ENCODE measurements around the gene RAB44. TPM values are rescaled to one million over a fixed set of nuclear protein-coding genes. Genes with fewer than 3 reads are reported as not detected.

RAB44 gene
- total RNA-seq, 5 donors from 2014 or later (not counting 1 experiment from before 2014, with no cell fraction given) = 0.06 to 0.35 (median 0.09) TPM; not detected in 1

GRCh38 chr6:36691011-36691410 is 6.6 kb upstream of the RAB44 start:
- Mint-ChIP-seq H3K27me3 (no peaks in the 10 kb centered on the region), H3K36me3 (peaks cover 8% of the 10 kb centered on the region), H3K4me1 (peaks cover 7 to 32% (median 19%) of the 10 kb centered on the region in 3 donors), H3K27ac (peak overlapping the region in 1 of 2 donors; percentile 68), H3K9me3 (no peaks in the 10 kb centered on the region), H3K4me3 (no peak overlapping the region)
- no peaks in the 10 kb centered on the region for H3K9me3 ChIP-seq
- WGBS (ENCODE audit: insufficient coverage) = 80% methylated on average over 1 of the region's 4 CpGs
- no peak overlapping the region for H3K4me3 ChIP-seq (ENCODE audit: control insufficient read depth in 1 of 2, extremely low read depth in 1 of 2, low read length in 1 of 2)
- peaks cover 4 to 24% of the 10 kb centered on the region in 2 experiments for H3K4me1 ChIP-seq (ENCODE audit: control insufficient read depth in 1 of 2, extremely low read depth in 1 of 2, insufficient read depth in 2 of 2, low read length in 2 of 2)
- DNase-seq = no peak
- H3K36me3 ChIP-seq (ENCODE audit: control insufficient read depth in 2 of 2, extremely low read depth in 1 of 2, insufficient read depth in 1 of 2, low read length in 1 of 2) = no peaks in the 10 kb centered on the region
- peaks cover 0 to 6% of the 10 kb centered on the region in 2 experiments for H3K27me3 ChIP-seq (replicated peaks in 1 of 2; ENCODE audit: control insufficient read depth in 2 of 2, extremely low read depth in 1 of 2, insufficient read depth in 2 of 2, low read length in 1 of 2)
- ChIA-PET CTCF (no interaction called here), POLR2A (interaction anchor here (0.5 to 0.7 kb wide), 2 partner anchors 31 to 145 kb away, joined by 3 to 4 read pairs; no protein-coding TSS in a partner anchor)
- ATAC-seq (replicated peaks in 1 of 4) = peak in 1 of 4 experiments; percentile 29
- H3K27ac ChIP-seq (ENCODE audit: low read length) = peak overlapping the region; percentile 49

DNA sequence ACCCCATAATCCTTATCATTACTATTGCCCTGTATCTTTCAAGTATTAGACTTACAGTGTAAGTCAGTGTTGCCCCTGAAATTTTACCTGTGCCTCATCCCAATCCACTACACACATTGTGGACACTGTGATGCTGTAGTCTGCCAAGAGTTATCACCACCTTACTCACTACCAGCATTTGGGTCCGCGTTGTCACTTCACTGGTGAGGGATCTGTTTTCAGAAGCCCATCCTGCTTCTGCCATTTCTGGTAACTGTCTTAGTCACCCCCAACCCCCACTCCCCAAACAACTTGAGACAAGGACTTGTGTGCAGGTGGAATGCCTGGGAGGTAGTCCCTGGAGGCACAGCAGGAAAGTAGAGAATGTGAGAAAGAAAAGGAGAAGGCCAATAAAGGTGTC is 6.0 kb upstream of the RAB44 start:
- ATAC-seq (replicated peaks in 1 of 4) = no peak
- CTCF ChIA-PET = interaction anchor here in 1 of 2 donors (0.5 kb wide), 1 partner anchor 93 kb away, joined by 3 read pairs; no protein-coding TSS in a partner anchor
- POLR2A ChIA-PET = no interaction called here
- Mint-ChIP-seq H3K9me3 (no peaks in the 10 kb centered on the region), H3K27me3 (no peaks in the 10 kb centered on the region), H3K4me3 (no peak overlapping the region), H3K27ac (peak overlapping the region in 1 of 2 donors; percentile 68), H3K4me1 (peaks cover 7 to 32% (median 19%) of the 10 kb centered on the region in 3 donors), H3K36me3 (peaks cover 6% of the 10 kb centered on the region)
- peaks cover 4 to 19% of the 10 kb centered on the region in 2 experiments for H3K4me1 ChIP-seq (ENCODE audit: control insufficient read depth in 1 of 2, extremely low read depth in 1 of 2, insufficient read depth in 2 of 2, low read length in 2 of 2)
- no peak overlapping the region for H3K4me3 ChIP-seq (ENCODE audit: control insufficient read depth in 1 of 2, extremely low read depth in 1 of 2, low read length in 1 of 2)
- 100% methylated on average over 2 of the region's 2 CpGs for WGBS (ENCODE audit: insufficient coverage)
- DNase-seq = no peak
- H3K9me3 ChIP-seq = no peaks in the 10 kb centered on the region
- H3K27me3 ChIP-seq (replicated peaks in 1 of 2; ENCODE audit: control insufficient read depth in 2 of 2, extremely low read depth in 1 of 2, insufficient read depth in 2 of 2, low read length in 1 of 2) = no peaks in the 10 kb centered on the region
- H3K36me3 ChIP-seq (ENCODE audit: control insufficient read depth in 2 of 2, extremely low read depth in 1 of 2, insufficient read depth in 1 of 2, low read length in 1 of 2) = no peaks in the 10 kb centered on the region
- H3K27ac ChIP-seq (ENCODE audit: low read length) = peak overlapping the region; percentile 49

- no peaks in the 10 kb centered on the region for H3K9me3 ChIP-seq
- H3K4me3 Mint-ChIP-seq = no peak overlapping the region
- ChIA-PET POLR2A (no interaction called here), CTCF (interaction anchor here (0.5 to 1.2 kb wide), 4 partner anchors 30 to 95 kb away, joined by 3 to 5 read pairs (median 3); no protein-coding TSS in a partner anchor)
- H3K27me3 ChIP-seq (replicated peaks in 1 of 2; ENCODE audit: control insufficient read depth in 2 of 2, extremely low read depth in 1 of 2, insufficient read depth in 2 of 2, low read length in 1 of 2) = no peaks in the 10 kb centered on the region
- no peaks in the 10 kb centered on the region for H3K36me3 ChIP-seq (ENCODE audit: control insufficient read depth in 2 of 2, extremely low read depth in 1 of 2, insufficient read depth in 1 of 2, low read length in 1 of 2)
- no peaks in the 10 kb centered on the region for H3K27me3 Mint-ChIP-seq
- ATAC-seq (replicated peaks in 1 of 4) = peak; percentile 60 to 86 (median 80)
- 6% methylated on average over 3 of the region's 3 CpGs for WGBS (ENCODE audit: insufficient coverage)
- H3K4me3 ChIP-seq (ENCODE audit: control insufficient read depth in 1 of 2, extremely low read depth in 1 of 2, low read length in 1 of 2) = no peak overlapping the region
- peaks cover 7 to 36% (median 19%) of the 10 kb centered on the region in 3 donors for H3K4me1 Mint-ChIP-seq
- no peaks in the 10 kb centered on the region for H3K36me3 Mint-ChIP-seq
- H3K27ac Mint-ChIP-seq = peak overlapping the region; percentile 54 to 80
- peaks cover 4 to 19% of the 10 kb centered on the region in 2 experiments for H3K4me1 ChIP-seq (ENCODE audit: control insufficient read depth in 1 of 2, extremely low read depth in 1 of 2, insufficient read depth in 2 of 2, low read length in 2 of 2)
- no peaks in the 10 kb centered on the region for H3K9me3 Mint-ChIP-seq
- peak in 10 of 35 experiments; percentile 12 to 54 (median 19) for DNase-seq
- H3K27ac ChIP-seq (ENCODE audit: low read length) = peak overlapping the region; percentile 49
These were observed 5.4 kb upstream of the RAB44 start for GRCh38 chr6:36692220-36692619.

DNA sequence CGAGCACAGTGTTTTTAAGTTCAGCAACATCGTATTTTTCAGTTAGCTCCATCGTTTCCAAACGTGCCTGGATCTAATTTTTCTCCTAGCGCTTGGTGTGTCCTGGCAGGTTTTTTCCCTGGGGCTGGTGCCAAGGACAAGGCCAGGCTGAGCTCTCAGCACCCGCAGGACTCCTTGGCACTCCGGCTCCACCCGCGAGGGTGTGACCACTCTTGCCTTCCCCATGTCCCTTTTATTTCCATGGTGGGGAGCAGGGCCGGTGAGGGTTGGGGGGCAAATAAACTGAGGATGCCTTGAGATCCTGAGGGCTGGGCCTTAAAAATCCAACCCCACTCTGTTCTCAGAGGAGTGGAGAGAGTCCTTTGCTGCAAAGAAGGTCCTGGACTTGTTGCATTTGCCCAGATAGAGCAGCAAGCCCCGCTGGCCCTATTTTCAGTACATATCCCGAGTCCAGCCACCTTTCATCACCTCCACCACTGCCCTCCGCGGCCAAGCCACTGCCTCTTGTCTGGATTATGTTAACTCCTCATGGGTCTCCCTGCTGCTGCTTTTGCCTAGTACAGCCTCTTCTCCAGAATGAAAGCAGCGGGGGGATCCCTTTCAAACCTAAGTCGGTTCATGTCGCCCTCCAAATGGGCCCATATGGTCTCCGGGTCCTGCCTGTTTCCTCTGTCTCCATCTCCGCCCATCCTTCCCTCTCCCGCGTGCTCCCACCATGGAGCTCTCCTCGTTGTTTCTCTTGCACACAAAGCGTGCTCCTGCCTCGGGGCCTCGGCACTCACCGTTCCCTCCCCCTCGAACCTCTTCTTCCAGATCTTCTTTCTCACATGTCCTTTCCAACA is 4.5 kb upstream of the RAB44 start:
- WGBS (ENCODE audit: insufficient coverage) = 95% methylated on average over 22 of the region's 27 CpGs
- Histone ChIP-seq H3K36me3 (ENCODE audit: control insufficient read depth in 2 of 2, extremely low read depth in 1 of 2, insufficient read depth in 1 of 2, low read length in 1 of 2) (no peaks in the 10 kb centered on the region), H3K4me3 (ENCODE audit: control insufficient read depth in 1 of 2, extremely low read depth in 1 of 2, low read length in 1 of 2) (no peak overlapping the region), H3K27ac (ENCODE audit: low read length) (peak overlapping the region; percentile 34), H3K9me3 (no peaks in the 10 kb centered on the region), H3K4me1 (ENCODE audit: control insufficient read depth in 1 of 2, extremely low read depth in 1 of 2, insufficient read depth in 2 of 2, low read length in 2 of 2) (peaks cover 4 to 19% of the 10 kb centered on the region in 2 experiments), H3K27me3 (replicated peaks in 1 of 2; ENCODE audit: control insufficient read depth in 2 of 2, extremely low read depth in 1 of 2, insufficient read depth in 2 of 2, low read length in 1 of 2) (no peaks in the 10 kb centered on the region)
- H3K27ac Mint-ChIP-seq = peak overlapping the region in 1 of 2 donors; percentile 80
- peaks cover 7 to 36% (median 19%) of the 10 kb centered on the region in 3 donors for H3K4me1 Mint-ChIP-seq
- ATAC-seq (replicated peaks in 1 of 4) (no peak), DNase-seq (no peak)
- H3K27me3 Mint-ChIP-seq = no peaks in the 10 kb centered on the region
- H3K4me3 Mint-ChIP-seq = no peak overlapping the region
- POLR2A ChIA-PET = no interaction called here
- no peaks in the 10 kb centered on the region for H3K36me3 Mint-ChIP-seq
- no peaks in the 10 kb centered on the region for H3K9me3 Mint-ChIP-seq
- CTCF ChIA-PET = interaction anchor here in 1 of 2 donors (1.2 kb wide), 2 partner anchors 31 to 78 kb away, joined by 3 read pairs; no protein-coding TSS in a partner anchor

GRCh38 chr6:36694616-36695015 is 3.0 kb upstream of the RAB44 start:
- H3K27ac Mint-ChIP-seq = no peak overlapping the region
- H3K27ac ChIP-seq (ENCODE audit: low read length) = no peak overlapping the region
- ChIA-PET POLR2A (no interaction called here), CTCF (no interaction called here)
- no peaks in the 10 kb centered on the region for H3K36me3 Mint-ChIP-seq
- peaks cover 0 to 3% of the 10 kb centered on the region in 2 experiments for H3K27me3 ChIP-seq (replicated peaks in 1 of 2; ENCODE audit: control insufficient read depth in 2 of 2, extremely low read depth in 1 of 2, insufficient read depth in 2 of 2, low read length in 1 of 2)
- no peak for DNase-seq
- no peaks in the 10 kb centered on the region for H3K27me3 Mint-ChIP-seq
- H3K4me3 Mint-ChIP-seq = no peak overlapping the region
- H3K4me1 Mint-ChIP-seq = peaks cover 7 to 36% (median 19%) of the 10 kb centered on the region in 3 donors
- H3K4me1 ChIP-seq (ENCODE audit: control insufficient read depth in 1 of 2, extremely low read depth in 1 of 2, insufficient read depth in 2 of 2, low read length in 2 of 2) = peaks cover 4 to 19% of the 10 kb centered on the region in 2 experiments
- H3K4me3 ChIP-seq (ENCODE audit: control insufficient read depth in 1 of 2, extremely low read depth in 1 of 2, low read length in 1 of 2) = no peak overlapping the region
- H3K9me3 ChIP-seq = no peaks in the 10 kb centered on the region
- no peaks in the 10 kb centered on the region for H3K9me3 Mint-ChIP-seq
- 100% methylated on average over 2 of the region's 6 CpGs for WGBS (ENCODE audit: insufficient coverage)
- no peak for ATAC-seq (replicated peaks in 1 of 4)
- no peaks in the 10 kb centered on the region for H3K36me3 ChIP-seq (ENCODE audit: control insufficient read depth in 2 of 2, extremely low read depth in 1 of 2, insufficient read depth in 1 of 2, low read length in 1 of 2)

DNA sequence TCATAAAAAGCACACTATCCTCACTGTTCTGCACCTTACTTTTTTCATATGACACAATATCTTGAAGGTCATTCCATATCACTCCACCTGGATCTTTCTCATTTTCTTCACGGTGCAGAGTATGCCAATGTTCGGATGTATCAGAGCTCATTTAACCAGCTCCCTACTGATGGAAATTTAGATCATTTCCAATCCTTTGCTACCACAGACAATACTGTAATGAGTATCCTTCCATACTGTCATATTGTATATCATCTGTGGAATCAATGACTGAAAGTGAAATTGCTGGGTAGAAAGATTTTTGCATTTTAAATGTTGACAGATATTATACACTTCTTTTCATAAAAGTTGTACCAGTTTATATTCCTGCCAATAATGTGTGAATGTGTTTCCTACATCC is 2.2 kb upstream of the RAB44 start:
- no peaks in the 10 kb centered on the region for H3K9me3 ChIP-seq
- peaks cover 0 to 3% of the 10 kb centered on the region in 2 experiments for H3K27me3 ChIP-seq (replicated peaks in 1 of 2; ENCODE audit: control insufficient read depth in 2 of 2, extremely low read depth in 1 of 2, insufficient read depth in 2 of 2, low read length in 1 of 2)
- Mint-ChIP-seq H3K4me1 (peaks cover 7 to 36% (median 19%) of the 10 kb centered on the region in 3 donors), H3K27me3 (no peaks in the 10 kb centered on the region), H3K9me3 (no peaks in the 10 kb centered on the region), H3K4me3 (no peak overlapping the region), H3K27ac (no peak overlapping the region), H3K36me3 (no peaks in the 10 kb centered on the region)
- no peak overlapping the region for H3K27ac ChIP-seq (ENCODE audit: low read length)
- ATAC-seq (replicated peaks in 1 of 4) = no peak
- WGBS (ENCODE audit: insufficient coverage) = 71% methylated on average over 1 of the region's 2 CpGs
- ChIA-PET POLR2A (no interaction called here), CTCF (interaction anchor here in 1 of 2 donors (0.5 kb wide), 1 partner anchor 89 kb away, joined by 4 read pairs; no protein-coding TSS in a partner anchor)
- DNase-seq = no peak
- no peak overlapping the region for H3K4me3 ChIP-seq (ENCODE audit: control insufficient read depth in 1 of 2, extremely low read depth in 1 of 2, low read length in 1 of 2)
- peaks cover 4 to 19% of the 10 kb centered on the region in 2 experiments for H3K4me1 ChIP-seq (ENCODE audit: control insufficient read depth in 1 of 2, extremely low read depth in 1 of 2, insufficient read depth in 2 of 2, low read length in 2 of 2)
- H3K36me3 ChIP-seq (ENCODE audit: control insufficient read depth in 2 of 2, extremely low read depth in 1 of 2, insufficient read depth in 1 of 2, low read length in 1 of 2) = no peaks in the 10 kb centered on the region
